Vagina (tissue), 2 donors: Measurements from ENCODE around the gene STX10. TPM values are rescaled to one million over a fixed set of nuclear protein-coding genes. Genes with fewer than 3 reads are reported as not detected.
A peak's percentile ranks its signal among the peaks of the same experiment; 100 is the strongest.

Source experiments
- DNase-seq, 2 donors: peaks; one replicate each; pipeline ENCODE4 v3.0.0-alpha.2; 2017; ENCODE audit errors: extremely low spot score in 2 of 2
- H3K27ac ChIP-seq: fragments of 200-600 bp; sonication (generic); one replicate; pipeline ENCODE4 v1.5.1; 2019
- H3K27me3 ChIP-seq: fragments of 200-600 bp; sonication (generic); one replicate; pipeline ENCODE4 v1.5.1; 2019
- H3K36me3 ChIP-seq, 2 donors: fragments of 200-600 bp; sonication (generic); one replicate each; pipeline ENCODE4 v1.5.1; 2017 to 2019
- H3K4me1 ChIP-seq: fragments of 200-600 bp; sonication (generic); one replicate; pipeline ENCODE4 v1.5.1; 2019
- H3K4me3 ChIP-seq, 2 donors: fragments of 200-600 bp; sonication (generic); 1 replicate in 1 of 2; 2 replicates in 1 of 2; pipeline ENCODE4 v1.5.1; 2016 to 2019
- H3K9me3 ChIP-seq: fragments of 200-600 bp; sonication (generic); one replicate; pipeline ENCODE4 v1.5.1; 2019
- POLR2A ChIP-seq, 2 donors: fragments of 450-650 bp; IDR thresholded peaks; one replicate each; pipeline ENCODE4 v1.6.1; 2017; ENCODE audit warnings: antibody characterized with exemption in 2 of 2, mild to moderate bottlenecking in 2 of 2, moderate library complexity in 2 of 2
- POLR2AphosphoS5 ChIP-seq, 2 donors: sonication (generic); formaldehyde crosslinking; IDR thresholded peaks; one replicate each; pipeline ENCODE4 v1.9.0; 2017; ENCODE audit warnings: antibody characterized with exemption in 2 of 2, mild to moderate bottlenecking in 2 of 2, low read depth in 1 of 2; ENCODE audit not compliant: insufficient read depth in 1 of 2
- intact Hi-C: fragments of 100-400 bp; cut with DNase I; formaldehyde crosslinking; loops from one replicate; pipeline ENCODE4 v1.15.1; 2023
- total RNA-seq: library from RNA; depleted of rRNA; stranded (reverse); fragments of >200 nt; gene quantifications from one replicate; pipeline ENCODE4 v1.2.3, GENCODE V29; 2016
- TF ChIP-seq, protein P1 (sequence below), 3 experiments: fragments of 450-650 bp in 2 of 3; fragments of 200-600 bp in 1 of 3; sonication (generic) in 1 of 3; IDR thresholded peaks; one replicate each; pipeline ENCODE4 v1.5.1; 2017 to 2019; ENCODE audit warnings: antibody characterized with exemption in 3 of 3, mild to moderate bottlenecking in 2 of 3, moderate library complexity in 2 of 3

The STX10 gene, protein sequence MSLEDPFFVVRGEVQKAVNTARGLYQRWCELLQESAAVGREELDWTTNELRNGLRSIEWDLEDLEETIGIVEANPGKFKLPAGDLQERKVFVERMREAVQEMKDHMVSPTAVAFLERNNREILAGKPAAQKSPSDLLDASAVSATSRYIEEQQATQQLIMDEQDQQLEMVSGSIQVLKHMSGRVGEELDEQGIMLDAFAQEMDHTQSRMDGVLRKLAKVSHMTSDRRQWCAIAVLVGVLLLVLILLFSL
- 71.5 TPM for total RNA-seq

DNA sequence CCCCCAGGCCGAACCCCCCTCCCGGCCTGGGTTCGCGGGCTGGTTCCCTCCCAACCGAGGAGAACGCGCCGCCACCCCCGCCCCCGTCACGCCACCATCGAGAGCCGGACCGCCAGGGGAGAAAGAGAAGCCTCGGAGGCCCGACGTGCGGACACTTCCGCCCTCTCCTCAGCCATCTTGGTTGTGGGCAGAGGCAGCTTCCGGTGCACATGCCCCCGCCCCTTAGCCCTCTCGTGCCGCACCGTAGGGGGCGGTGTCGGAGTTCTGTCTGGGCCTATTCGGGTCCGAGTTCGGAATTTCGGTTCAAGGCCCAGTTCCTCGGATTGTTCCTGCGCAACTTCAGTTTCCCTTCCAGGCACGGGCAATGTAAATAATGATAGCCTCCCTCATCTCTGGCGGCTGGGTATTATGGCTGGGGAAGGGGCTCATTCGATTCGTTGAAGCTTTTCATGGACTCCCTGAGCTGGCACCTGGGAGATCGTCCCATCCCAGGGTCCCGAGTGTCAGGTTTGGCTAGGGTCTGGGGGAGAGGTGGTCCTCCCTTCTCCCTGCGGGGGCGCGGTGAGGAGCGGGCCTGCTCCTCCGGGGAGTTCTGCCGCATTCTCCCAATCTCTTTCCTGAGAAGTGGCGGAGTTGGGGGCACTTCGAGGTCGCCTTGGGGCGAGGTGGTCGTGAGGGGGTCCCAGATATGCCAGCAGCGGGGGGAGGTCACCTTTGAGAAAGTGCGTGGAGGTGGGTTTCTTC, at the start of gene STX10, which contains the start of gene IER2:
Gene STX10, minus strand, starts transcription at position 189 of the 744 bp plus-strand sequence. CDS start 202 bp downstream, outside the sequence.
Gene IER2, plus strand, starts transcription at position 225 of the 744 bp plus-strand sequence. CDS start 2,776 bp downstream, outside the sequence.
- peaks cover 23% of the 10 kb centered on the region for H3K4me1 ChIP-seq
- H3K9me3 ChIP-seq, result no peaks in the 10 kb centered on the region
- peak within 1 kb of the TSS; percentile 98 for H3K27ac ChIP-seq
- peak within 1 kb of the TSS; percentile 82 to 91 for H3K4me3 ChIP-seq
- no peaks in the 10 kb centered on the region for H3K27me3 ChIP-seq
- TF ChIP-seq POLR2AphosphoS5 (IDR thresholded peaks at IDR 0.05; ENCODE audit: insufficient read depth in 1 of 2, low read depth in 1 of 2), result peak; percentile 95 to 99
- TF ChIP-seq POLR2A (IDR thresholded peaks at IDR 0.05), result peak in 1 of 2 donors; percentile 91
- TF ChIP-seq, protein P1, sequence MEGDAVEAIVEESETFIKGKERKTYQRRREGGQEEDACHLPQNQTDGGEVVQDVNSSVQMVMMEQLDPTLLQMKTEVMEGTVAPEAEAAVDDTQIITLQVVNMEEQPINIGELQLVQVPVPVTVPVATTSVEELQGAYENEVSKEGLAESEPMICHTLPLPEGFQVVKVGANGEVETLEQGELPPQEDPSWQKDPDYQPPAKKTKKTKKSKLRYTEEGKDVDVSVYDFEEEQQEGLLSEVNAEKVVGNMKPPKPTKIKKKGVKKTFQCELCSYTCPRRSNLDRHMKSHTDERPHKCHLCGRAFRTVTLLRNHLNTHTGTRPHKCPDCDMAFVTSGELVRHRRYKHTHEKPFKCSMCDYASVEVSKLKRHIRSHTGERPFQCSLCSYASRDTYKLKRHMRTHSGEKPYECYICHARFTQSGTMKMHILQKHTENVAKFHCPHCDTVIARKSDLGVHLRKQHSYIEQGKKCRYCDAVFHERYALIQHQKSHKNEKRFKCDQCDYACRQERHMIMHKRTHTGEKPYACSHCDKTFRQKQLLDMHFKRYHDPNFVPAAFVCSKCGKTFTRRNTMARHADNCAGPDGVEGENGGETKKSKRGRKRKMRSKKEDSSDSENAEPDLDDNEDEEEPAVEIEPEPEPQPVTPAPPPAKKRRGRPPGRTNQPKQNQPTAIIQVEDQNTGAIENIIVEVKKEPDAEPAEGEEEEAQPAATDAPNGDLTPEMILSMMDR (IDR thresholded peaks at IDR 0.05), result peak; percentile 53 to 59 (median 54)
- intact Hi-C loops, result loop anchor here (5.0 to 10.0 kb wide), 2 partner anchors 48 to 694 kb away; partner anchors contain the start of gene LYL1
- peak in 1 of 2 donors; percentile 98 for DNase-seq
- no peaks in the 10 kb centered on the region for H3K36me3 ChIP-seq

DNA sequence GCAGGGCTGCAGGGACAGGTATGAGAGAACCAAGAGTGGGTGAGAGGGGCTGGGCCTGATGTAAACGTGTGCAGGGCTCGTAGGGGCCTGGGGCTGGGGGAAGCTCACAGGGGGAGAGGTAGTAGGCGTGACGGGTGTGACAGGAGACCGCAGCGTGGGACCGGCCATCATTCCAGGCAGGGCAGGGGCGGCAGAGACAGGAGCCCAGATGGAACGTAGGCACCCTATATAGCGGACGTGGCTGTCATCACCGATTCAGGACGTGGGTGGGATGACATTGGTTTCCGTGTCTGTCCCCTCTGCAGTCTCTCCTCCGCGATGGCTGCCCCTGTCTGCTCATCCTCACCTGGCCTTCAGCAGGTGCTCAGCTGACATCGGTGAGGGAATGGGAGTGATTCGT, 48.5 kb upstream of the STX10 start:
- Histone ChIP-seq H3K4me1 (no peaks in the 10 kb centered on the region), H3K27me3 (no peaks in the 10 kb centered on the region), H3K36me3 (no peaks in the 10 kb centered on the region), H3K27ac (no peak overlapping the region), H3K9me3 (no peaks in the 10 kb centered on the region), H3K4me3 (no peak overlapping the region)
- DNase-seq, result no peak
- intact Hi-C loops, result no loop called here
- TF ChIP-seq POLR2AphosphoS5 (IDR thresholded peaks at IDR 0.05; ENCODE audit: insufficient read depth in 1 of 2, low read depth in 1 of 2) (no peak), POLR2A (IDR thresholded peaks at IDR 0.05) (no peak)
- TF ChIP-seq, protein P1 (IDR thresholded peaks at IDR 0.05), result no peak

- no peaks in the 10 kb centered on the region for H3K36me3 ChIP-seq
- DNase-seq, result no peak
- TF ChIP-seq POLR2AphosphoS5 (IDR thresholded peaks at IDR 0.05; ENCODE audit: insufficient read depth in 1 of 2, low read depth in 1 of 2) (no peak), POLR2A (IDR thresholded peaks at IDR 0.05) (no peak)
- TF ChIP-seq, protein P1 (IDR thresholded peaks at IDR 0.05), result no peak
- no peaks in the 10 kb centered on the region for H3K9me3 ChIP-seq
- H3K4me1 ChIP-seq, result no peaks in the 10 kb centered on the region
- intact Hi-C loops, result no loop called here
- no peaks in the 10 kb centered on the region for H3K27me3 ChIP-seq
- H3K27ac ChIP-seq, result no peak overlapping the region
- no peak overlapping the region for H3K4me3 ChIP-seq
Measured at GRCh38 chr19:13195678-13196077, 45.5 kb upstream of the STX10 start.

DNA sequence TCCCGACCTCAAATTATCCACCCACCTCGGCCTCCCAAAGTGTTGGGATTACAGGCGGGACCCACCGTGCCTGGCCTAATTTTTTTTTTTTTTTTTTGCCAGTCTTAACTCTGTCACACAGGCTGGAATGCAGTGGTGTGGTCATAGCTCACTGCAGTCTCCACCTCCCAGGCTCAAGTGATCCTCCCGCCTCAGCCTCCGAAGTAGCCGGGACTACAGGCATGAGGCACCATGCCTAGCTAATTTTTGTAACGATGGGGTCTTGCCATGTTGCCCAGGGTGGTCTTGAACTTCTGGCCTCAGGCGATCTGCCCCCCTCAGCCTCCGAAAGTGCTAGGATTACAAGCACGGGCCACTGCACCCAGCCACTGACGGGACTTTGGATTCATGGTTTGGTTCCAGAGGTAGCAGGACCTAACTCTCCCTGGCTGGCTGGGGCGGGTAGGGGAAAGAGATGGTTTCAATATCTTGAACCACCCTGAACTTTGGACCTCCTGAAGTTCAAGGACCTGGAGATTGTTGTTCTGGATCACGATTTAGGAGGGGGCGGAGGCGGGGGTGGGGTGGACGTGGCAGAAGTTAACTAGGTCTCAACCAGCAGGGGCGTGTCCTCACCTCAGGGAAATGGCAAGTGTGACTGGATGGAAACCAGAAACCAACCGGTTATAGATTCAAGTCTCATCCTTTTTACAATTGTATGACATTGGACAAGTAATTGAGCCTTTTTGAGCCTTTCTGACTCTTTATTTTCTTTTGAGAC, 40.8 kb upstream of the STX10 start:
- Histone ChIP-seq H3K27ac (no peak overlapping the region), H3K9me3 (no peaks in the 10 kb centered on the region), H3K4me3 (no peak overlapping the region), H3K27me3 (no peaks in the 10 kb centered on the region), H3K36me3 (no peaks in the 10 kb centered on the region), H3K4me1 (no peaks in the 10 kb centered on the region)
- DNase-seq, result no peak
- intact Hi-C loops, result no loop called here
- TF ChIP-seq POLR2A (IDR thresholded peaks at IDR 0.05) (no peak), POLR2AphosphoS5 (IDR thresholded peaks at IDR 0.05; ENCODE audit: insufficient read depth in 1 of 2, low read depth in 1 of 2) (no peak)
- TF ChIP-seq, protein P1 (IDR thresholded peaks at IDR 0.05), result no peak
